GM19455 (cell line): ENCODE results near the gene IGSF22.

Experiments used
- ATAC-seq: cut with Tn5 transposase; IDR thresholded peaks from one replicate; pipeline ENCODE4 v1.9.1; 2021; ENCODE audit not compliant: unreplicated experiment

IGSF22 gene

GRCh38 chr11:18726040-18726439 lies at the start of gene IGSF22:
TSS of gene IGSF22 (minus strand) at chr11:18726188. CDS start at chr11:18724236, 1,952 bp downstream.
- ATAC-seq, result no peak

GRCh38 chr11:18774801-18775200 lies 48.8 kb upstream of the IGSF22 start:
- ATAC-seq, result no peak

GRCh38 chr11:18773681-18774080 lies 47.7 kb upstream of the IGSF22 start:
- no peak for ATAC-seq

GRCh38 chr11:18773104-18773503 lies 47.1 kb upstream of the IGSF22 start:
- ATAC-seq, result no peak

GRCh38 chr11:18772211-18772610 lies 46.2 kb upstream of the IGSF22 start:
- no peak for ATAC-seq

- no peak for ATAC-seq
Observed at GRCh38 chr11:18771266-18772035, 45.5 kb upstream of the IGSF22 start.

GRCh38 chr11:18770479-18771125 lies 44.6 kb upstream of the IGSF22 start:
- ATAC-seq, result no peak

- no peak for ATAC-seq
Observed at GRCh38 chr11:18769802-18770456, 43.9 kb upstream of the IGSF22 start.

GRCh38 chr11:18768978-18769377 lies 43.0 kb upstream of the IGSF22 start:
- ATAC-seq, result no peak

- peak; percentile 94 for ATAC-seq
Observed at GRCh38 chr11:18768472-18768901, 42.5 kb upstream of the IGSF22 start.

GRCh38 chr11:18766015-18766414 lies 40.0 kb upstream of the IGSF22 start:
- ATAC-seq, result no peak

GRCh38 chr11:18765554-18765953 lies 39.6 kb upstream of the IGSF22 start:
- ATAC-seq, result no peak

- no peak for ATAC-seq
Observed at GRCh38 chr11:18761741-18762140, 35.8 kb upstream of the IGSF22 start.

- ATAC-seq, result no peak
Observed at GRCh38 chr11:18761144-18761543, 35.2 kb upstream of the IGSF22 start.

- no peak for ATAC-seq
Observed at GRCh38 chr11:18757811-18758210, 31.8 kb upstream of the IGSF22 start.

GRCh38 chr11:18756889-18757288 lies 30.9 kb upstream of the IGSF22 start:
- no peak for ATAC-seq

GRCh38 chr11:18754308-18754707 lies 28.3 kb upstream of the IGSF22 start:
- no peak for ATAC-seq

GRCh38 chr11:18752502-18752901 lies 26.5 kb upstream of the IGSF22 start:
- no peak for ATAC-seq

- ATAC-seq, result no peak
Observed at GRCh38 chr11:18750944-18751343, 25.0 kb upstream of the IGSF22 start.

- no peak for ATAC-seq
Observed at GRCh38 chr11:18749681-18750319, 23.8 kb upstream of the IGSF22 start.

GRCh38 chr11:18748766-18749365 lies 22.9 kb upstream of the IGSF22 start:
- no peak for ATAC-seq
